ENCODE data around the gene C2CD4A. TPM values are rescaled to one million over a fixed set of nuclear protein-coding genes. Genes with fewer than 3 reads are reported as not detected.

The C2CD4A gene
- total RNA-seq, 1 experiment from 2014 or later = not detected

DNA sequence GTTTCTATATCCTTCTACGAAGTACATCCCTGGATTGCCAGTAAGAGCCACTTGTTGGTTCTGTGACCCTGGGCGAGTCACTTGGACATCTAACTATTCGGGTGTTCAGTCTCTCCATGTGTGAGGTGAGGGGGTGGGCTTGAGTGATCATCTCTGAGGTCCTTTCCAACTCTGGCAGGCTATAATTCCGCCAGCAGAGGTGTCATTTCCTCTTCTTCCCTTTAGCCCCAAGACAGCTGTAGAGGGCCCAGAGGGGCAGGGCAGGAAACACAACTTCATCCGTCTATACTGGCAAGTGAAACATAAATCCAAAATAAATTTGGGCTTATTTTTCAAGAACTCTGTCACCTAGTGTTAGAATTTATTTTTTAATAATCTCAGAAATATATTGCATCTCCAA, 38.1 kb downstream of the C2CD4A start (continued):
- TF ChIP-seq, protein P1, sequence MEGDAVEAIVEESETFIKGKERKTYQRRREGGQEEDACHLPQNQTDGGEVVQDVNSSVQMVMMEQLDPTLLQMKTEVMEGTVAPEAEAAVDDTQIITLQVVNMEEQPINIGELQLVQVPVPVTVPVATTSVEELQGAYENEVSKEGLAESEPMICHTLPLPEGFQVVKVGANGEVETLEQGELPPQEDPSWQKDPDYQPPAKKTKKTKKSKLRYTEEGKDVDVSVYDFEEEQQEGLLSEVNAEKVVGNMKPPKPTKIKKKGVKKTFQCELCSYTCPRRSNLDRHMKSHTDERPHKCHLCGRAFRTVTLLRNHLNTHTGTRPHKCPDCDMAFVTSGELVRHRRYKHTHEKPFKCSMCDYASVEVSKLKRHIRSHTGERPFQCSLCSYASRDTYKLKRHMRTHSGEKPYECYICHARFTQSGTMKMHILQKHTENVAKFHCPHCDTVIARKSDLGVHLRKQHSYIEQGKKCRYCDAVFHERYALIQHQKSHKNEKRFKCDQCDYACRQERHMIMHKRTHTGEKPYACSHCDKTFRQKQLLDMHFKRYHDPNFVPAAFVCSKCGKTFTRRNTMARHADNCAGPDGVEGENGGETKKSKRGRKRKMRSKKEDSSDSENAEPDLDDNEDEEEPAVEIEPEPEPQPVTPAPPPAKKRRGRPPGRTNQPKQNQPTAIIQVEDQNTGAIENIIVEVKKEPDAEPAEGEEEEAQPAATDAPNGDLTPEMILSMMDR (IDR thresholded peaks at IDR 0.05 in 2 of 3, conservative IDR thresholded peaks at IDR 0.05 in 1 of 3; ENCODE audit: borderline replicate concordance in 1 of 3, insufficient read depth in 1 of 3, low read depth in 2 of 3, low read length in 2 of 3) = no peak

DNA sequence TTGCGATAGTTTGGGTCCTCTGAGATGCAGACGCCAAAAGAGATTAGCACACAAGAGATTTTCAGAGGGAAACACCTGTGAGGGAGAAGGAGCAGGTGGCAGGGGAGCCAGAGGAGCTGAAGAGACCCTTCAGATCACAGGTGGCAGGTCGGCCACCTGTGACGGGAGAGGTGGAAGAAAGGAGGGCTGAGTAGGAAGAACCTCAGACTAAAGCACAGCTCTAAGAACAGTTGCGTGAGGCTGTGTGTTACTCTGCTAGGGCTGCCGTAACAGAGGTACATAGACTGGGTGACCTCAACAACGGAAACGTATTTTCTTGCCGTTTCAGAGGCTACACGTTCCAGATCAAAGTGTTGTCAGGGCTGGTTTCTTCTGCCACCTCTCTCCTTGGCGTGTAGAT, 38.5 kb downstream of the C2CD4A start:
- Histone ChIP-seq H3K36me3 (ENCODE audit: control insufficient read depth in 1 of 2, insufficient read depth in 2 of 2, low read length in 2 of 2) (no peaks in the 10 kb centered on the region), H3K9ac (ENCODE audit: low read length) (no peak overlapping the region), H3K9me3 (ENCODE audit: control insufficient read depth in 1 of 2, insufficient read depth in 1 of 2, low read depth in 1 of 2, low read length in 2 of 2) (no peaks in the 10 kb centered on the region), H3K9me2 (ENCODE audit: insufficient read depth) (no peaks in the 10 kb centered on the region), H3K27me3 (ENCODE audit: insufficient read depth, low read length) (no peaks in the 10 kb centered on the region), H3K79me2 (ENCODE audit: insufficient read depth, low read length) (no peaks in the 10 kb centered on the region), H3K4me3 (replicated peaks in 1 of 2; ENCODE audit: low read depth in 1 of 2, low read length in 2 of 2) (no peak overlapping the region), H2AFZ (ENCODE audit: low read depth, low read length, poor library complexity, severe bottlenecking) (no peak overlapping the region), H3K4me2 (ENCODE audit: low read length) (no peak overlapping the region), H3K4me1 (ENCODE audit: control insufficient read depth in 1 of 2, insufficient read depth in 2 of 2, low read length in 2 of 2) (peaks cover 0 to 6% of the 10 kb centered on the region in 2 experiments; a peak in 3 of 4 replicates), H3K27ac (ENCODE audit: low read depth, low read length) (no peak overlapping the region), H4K20me1 (ENCODE audit: insufficient read depth) (no peaks in the 10 kb centered on the region)
- TF ChIP-seq POLR2AphosphoS5 (IDR thresholded peaks at IDR 0.05; ENCODE audit: low read depth, low read length) (no peak), SRF (IDR thresholded peaks at IDR 0.05; ENCODE audit: low read depth) (no peak), FOSL1 (IDR thresholded peaks at IDR 0.05; ENCODE audit: low read depth) (no peak), CEBPB (IDR thresholded peaks at IDR 0.05; ENCODE audit: low read depth) (no peak), YY1 (IDR thresholded peaks at IDR 0.05; ENCODE audit: extremely low read depth, insufficient replicate concordance, low read depth, low read length) (no peak), SP1 (IDR thresholded peaks at IDR 0.05; ENCODE audit: low read depth) (no peak), ZNF274 (IDR thresholded peaks at IDR 0.05; ENCODE audit: low read depth, low read length) (no peak), CBX3 (IDR thresholded peaks at IDR 0.05; ENCODE audit: low read depth) (no peak), POLR2A (IDR thresholded peaks at IDR 0.05; ENCODE audit: borderline replicate concordance, extremely low read depth, insufficient read depth, insufficient read length) (no peak), ZFX (IDR thresholded peaks at IDR 0.05) (no peak), RAD21 (IDR thresholded peaks at IDR 0.05; ENCODE audit: low read depth) (no peak), SIN3A (IDR thresholded peaks at IDR 0.05; ENCODE audit: low read depth) (no peak)
- TF ChIP-seq, protein P2, sequence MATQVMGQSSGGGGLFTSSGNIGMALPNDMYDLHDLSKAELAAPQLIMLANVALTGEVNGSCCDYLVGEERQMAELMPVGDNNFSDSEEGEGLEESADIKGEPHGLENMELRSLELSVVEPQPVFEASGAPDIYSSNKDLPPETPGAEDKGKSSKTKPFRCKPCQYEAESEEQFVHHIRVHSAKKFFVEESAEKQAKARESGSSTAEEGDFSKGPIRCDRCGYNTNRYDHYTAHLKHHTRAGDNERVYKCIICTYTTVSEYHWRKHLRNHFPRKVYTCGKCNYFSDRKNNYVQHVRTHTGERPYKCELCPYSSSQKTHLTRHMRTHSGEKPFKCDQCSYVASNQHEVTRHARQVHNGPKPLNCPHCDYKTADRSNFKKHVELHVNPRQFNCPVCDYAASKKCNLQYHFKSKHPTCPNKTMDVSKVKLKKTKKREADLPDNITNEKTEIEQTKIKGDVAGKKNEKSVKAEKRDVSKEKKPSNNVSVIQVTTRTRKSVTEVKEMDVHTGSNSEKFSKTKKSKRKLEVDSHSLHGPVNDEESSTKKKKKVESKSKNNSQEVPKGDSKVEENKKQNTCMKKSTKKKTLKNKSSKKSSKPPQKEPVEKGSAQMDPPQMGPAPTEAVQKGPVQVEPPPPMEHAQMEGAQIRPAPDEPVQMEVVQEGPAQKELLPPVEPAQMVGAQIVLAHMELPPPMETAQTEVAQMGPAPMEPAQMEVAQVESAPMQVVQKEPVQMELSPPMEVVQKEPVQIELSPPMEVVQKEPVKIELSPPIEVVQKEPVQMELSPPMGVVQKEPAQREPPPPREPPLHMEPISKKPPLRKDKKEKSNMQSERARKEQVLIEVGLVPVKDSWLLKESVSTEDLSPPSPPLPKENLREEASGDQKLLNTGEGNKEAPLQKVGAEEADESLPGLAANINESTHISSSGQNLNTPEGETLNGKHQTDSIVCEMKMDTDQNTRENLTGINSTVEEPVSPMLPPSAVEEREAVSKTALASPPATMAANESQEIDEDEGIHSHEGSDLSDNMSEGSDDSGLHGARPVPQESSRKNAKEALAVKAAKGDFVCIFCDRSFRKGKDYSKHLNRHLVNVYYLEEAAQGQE (IDR thresholded peaks at IDR 0.05; ENCODE audit: low read depth) = no peak
- TF ChIP-seq, protein P3, sequence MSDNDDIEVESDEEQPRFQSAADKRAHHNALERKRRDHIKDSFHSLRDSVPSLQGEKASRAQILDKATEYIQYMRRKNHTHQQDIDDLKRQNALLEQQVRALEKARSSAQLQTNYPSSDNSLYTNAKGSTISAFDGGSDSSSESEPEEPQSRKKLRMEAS (IDR thresholded peaks at IDR 0.05) = no peak
- TF ChIP-seq, protein P4, sequence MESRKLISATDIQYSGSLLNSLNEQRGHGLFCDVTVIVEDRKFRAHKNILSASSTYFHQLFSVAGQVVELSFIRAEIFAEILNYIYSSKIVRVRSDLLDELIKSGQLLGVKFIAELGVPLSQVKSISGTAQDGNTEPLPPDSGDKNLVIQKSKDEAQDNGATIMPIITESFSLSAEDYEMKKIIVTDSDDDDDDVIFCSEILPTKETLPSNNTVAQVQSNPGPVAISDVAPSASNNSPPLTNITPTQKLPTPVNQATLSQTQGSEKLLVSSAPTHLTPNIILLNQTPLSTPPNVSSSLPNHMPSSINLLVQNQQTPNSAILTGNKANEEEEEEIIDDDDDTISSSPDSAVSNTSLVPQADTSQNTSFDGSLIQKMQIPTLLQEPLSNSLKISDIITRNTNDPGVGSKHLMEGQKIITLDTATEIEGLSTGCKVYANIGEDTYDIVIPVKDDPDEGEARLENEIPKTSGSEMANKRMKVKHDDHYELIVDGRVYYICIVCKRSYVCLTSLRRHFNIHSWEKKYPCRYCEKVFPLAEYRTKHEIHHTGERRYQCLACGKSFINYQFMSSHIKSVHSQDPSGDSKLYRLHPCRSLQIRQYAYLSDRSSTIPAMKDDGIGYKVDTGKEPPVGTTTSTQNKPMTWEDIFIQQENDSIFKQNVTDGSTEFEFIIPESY (IDR thresholded peaks at IDR 0.05; ENCODE audit: extremely low read depth, insufficient replicate concordance, low read length) = no peak
- intact Hi-C loops (cut with micrococcal nuclease) = no loop called here
- ChIA-PET CTCF (no interaction called here), POLR2A (no interaction called here), RAD21 (ENCODE audit: low non-redundant PET in 1 of 2, low total read pairs in 2 of 2, uncharacterized antibody in 2 of 2, unreplicated experiment in 2 of 2) (no interaction called here)
- ATAC-seq (no peak), DNase-seq (ENCODE audit: low read depth, low spot score) (no peak)
- no TSS peak for BruUV-seq (replicated peaks)
